Mesothelial cell of epicardium (in vitro differentiated cells): Measurements from ENCODE around the gene DRC7. TPM values are rescaled to one million over a fixed set of nuclear protein-coding genes. Genes with fewer than 3 reads are reported as not detected.

Source experiments
- DNase-seq, 2 experiments: peaks; one replicate each; pipeline ENCODE4 v3.0.0; 2021; ENCODE audit warnings: low spot score in 2 of 2; ENCODE audit not compliant: unreplicated experiment in 2 of 2
- H3K27ac Mint-ChIP-seq: 2 replicates; pipeline ENCODE4 v1.8.0; 2021; ENCODE audit warnings: mixed read lengths
- H3K27me3 Mint-ChIP-seq: 2 replicates; pipeline ENCODE4 v1.8.0; 2021; ENCODE audit warnings: low read depth, mixed read lengths
- H3K36me3 Mint-ChIP-seq: 2 replicates; pipeline ENCODE4 v1.8.0; 2021; ENCODE audit warnings: mixed read lengths
- H3K4me1 Mint-ChIP-seq: 2 replicates; pipeline ENCODE4 v1.8.0; 2021; ENCODE audit warnings: mixed read lengths
- H3K4me3 Mint-ChIP-seq: 2 replicates; pipeline ENCODE4 v1.8.0; 2021; ENCODE audit warnings: mild to moderate bottlenecking, moderate library complexity, mixed read lengths
- H3K9me3 Mint-ChIP-seq: 2 replicates; pipeline ENCODE4 v1.8.0; 2021; ENCODE audit warnings: mixed read lengths
- total RNA-seq: library from RNA; stranded (reverse); gene quantifications from 3 replicates; pipeline ENCODE4 v1.2.1, GENCODE V29; 2021
- TF ChIP-seq, protein P1 (sequence below): fragments of 200-600 bp; sonication (generic); IDR thresholded peaks from one replicate; pipeline ENCODE4 v1.5.0; 2021; ENCODE audit warnings: antibody characterized with exemption; ENCODE audit not compliant: unreplicated experiment

DRC7 gene
- total RNA-seq, 1 donor from 2014 or later = not detected

DNA sequence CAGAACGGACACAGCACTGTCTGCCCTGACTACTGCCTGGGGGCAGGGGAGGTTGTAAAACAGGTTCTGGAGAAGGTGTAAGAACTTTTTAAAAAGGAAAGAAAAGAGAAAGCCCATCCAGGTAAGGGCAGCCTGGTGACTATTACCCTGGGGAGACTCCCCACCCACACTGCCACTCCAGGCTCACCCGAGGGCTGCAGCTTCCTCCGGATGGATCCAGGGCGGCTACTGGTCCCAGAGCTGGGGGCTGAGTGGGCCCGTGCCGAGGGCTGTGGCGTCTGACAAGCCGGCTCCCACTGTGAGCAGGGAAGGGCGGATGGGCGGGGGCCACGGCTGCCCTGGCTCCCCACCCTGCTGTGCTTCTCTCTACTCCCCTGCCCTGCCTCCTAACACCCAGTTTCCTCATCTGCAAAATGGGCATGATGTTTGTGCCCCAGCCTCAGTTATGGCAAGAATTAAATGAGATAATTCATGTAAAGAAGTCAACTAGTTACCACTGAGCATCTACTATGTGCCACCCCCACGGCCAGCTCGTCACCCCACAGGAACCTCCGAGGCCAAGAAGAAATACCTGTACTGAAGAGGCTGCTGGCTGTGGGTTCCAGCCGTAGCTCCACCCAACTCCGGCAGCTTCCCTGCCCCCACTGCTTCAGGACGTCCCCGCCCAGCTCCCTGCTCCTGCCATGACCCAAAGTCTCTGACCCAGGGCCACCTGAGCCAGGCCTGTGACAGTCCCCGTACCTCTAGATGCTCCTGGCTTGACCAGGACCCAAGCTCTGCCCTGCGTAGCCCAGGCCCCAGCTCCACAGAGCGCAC, 65.1 kb downstream of the DRC7 start:
- DNase-seq = peak in 1 of 2 experiments; percentile 62
- no peak overlapping the region for H3K4me3 Mint-ChIP-seq
- H3K4me1 Mint-ChIP-seq = peaks cover 13% of the 10 kb centered on the region
- no peaks in the 10 kb centered on the region for H3K9me3 Mint-ChIP-seq
- peak overlapping the region; percentile 16 for H3K27ac Mint-ChIP-seq
- TF ChIP-seq, protein P1, sequence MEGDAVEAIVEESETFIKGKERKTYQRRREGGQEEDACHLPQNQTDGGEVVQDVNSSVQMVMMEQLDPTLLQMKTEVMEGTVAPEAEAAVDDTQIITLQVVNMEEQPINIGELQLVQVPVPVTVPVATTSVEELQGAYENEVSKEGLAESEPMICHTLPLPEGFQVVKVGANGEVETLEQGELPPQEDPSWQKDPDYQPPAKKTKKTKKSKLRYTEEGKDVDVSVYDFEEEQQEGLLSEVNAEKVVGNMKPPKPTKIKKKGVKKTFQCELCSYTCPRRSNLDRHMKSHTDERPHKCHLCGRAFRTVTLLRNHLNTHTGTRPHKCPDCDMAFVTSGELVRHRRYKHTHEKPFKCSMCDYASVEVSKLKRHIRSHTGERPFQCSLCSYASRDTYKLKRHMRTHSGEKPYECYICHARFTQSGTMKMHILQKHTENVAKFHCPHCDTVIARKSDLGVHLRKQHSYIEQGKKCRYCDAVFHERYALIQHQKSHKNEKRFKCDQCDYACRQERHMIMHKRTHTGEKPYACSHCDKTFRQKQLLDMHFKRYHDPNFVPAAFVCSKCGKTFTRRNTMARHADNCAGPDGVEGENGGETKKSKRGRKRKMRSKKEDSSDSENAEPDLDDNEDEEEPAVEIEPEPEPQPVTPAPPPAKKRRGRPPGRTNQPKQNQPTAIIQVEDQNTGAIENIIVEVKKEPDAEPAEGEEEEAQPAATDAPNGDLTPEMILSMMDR = no peak
- H3K27me3 Mint-ChIP-seq = no peaks in the 10 kb centered on the region
- H3K36me3 Mint-ChIP-seq = peaks cover 8% of the 10 kb centered on the region

DNA sequence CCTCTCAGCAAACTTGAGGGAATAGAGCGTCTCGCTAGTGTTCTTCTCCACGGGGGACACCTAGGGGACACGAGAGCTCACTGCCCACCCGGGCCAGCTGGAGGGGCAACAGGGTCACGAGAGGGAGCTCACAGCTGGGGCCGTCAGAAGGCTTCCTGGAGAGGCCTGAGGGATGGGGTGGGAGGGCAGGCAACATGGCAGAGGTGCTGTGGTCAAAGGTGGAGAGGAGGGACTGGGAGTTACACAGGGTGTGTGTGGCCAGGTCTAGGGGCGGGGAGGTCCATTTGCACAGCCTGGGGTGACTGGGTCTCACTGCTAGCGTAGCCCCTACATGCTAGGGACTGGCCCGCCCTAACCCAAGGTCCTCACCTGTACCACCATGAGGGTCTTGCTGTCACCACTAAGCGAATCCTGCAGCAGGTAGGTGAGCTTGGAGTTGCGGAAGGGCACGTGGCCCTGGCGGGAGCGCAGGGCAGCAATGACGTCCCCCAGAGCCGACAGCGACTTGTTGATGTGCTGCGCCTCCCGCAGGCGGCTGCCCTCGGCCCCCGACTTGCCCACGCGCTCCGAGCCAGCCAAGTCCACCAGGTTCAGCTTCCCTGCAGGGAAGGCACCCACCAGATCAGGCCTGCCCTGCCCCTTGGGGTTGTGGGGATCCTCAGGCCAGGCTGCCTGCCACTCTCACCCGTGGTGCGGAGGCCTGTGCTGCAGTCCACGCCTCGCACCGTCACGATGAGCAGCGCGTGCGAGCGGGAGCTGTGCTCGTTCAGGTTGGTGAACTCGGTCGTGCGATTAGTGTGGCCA, 66.0 kb downstream of the DRC7 start:
- Mint-ChIP-seq H3K36me3 (peaks cover 13% of the 10 kb centered on the region), H3K9me3 (no peaks in the 10 kb centered on the region), H3K27me3 (no peaks in the 10 kb centered on the region), H3K4me3 (no peak overlapping the region), H3K4me1 (peaks cover 13% of the 10 kb centered on the region), H3K27ac (no peak overlapping the region)
- TF ChIP-seq, protein P1 = no peak
- no peak for DNase-seq

DNA sequence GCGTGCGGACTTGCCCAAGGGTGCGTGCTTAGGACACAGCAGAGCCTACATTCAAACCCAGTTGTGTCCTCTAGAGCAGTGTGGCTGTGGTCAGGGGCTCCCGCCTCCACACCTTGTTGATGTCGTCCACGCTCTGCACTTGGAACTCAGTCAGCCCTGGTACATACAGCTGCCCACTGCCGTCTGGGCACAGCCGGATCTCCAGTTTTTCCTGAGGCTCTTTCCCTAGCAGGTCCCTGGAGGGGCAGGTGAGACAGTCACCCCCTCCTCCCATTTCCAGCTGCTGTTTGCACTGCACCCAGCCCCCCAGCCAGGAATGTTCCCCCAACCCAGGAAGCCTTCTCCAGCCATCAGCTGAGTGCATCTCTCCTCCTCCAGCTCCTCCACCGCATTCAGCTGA, 66.7 kb downstream of the DRC7 start:
- TF ChIP-seq, protein P1 = no peak
- Mint-ChIP-seq H3K4me1 (peaks cover 11% of the 10 kb centered on the region), H3K4me3 (no peak overlapping the region), H3K9me3 (no peaks in the 10 kb centered on the region), H3K36me3 (peaks cover 16% of the 10 kb centered on the region), H3K27ac (no peak overlapping the region), H3K27me3 (no peaks in the 10 kb centered on the region)
- DNase-seq = no peak

DNA sequence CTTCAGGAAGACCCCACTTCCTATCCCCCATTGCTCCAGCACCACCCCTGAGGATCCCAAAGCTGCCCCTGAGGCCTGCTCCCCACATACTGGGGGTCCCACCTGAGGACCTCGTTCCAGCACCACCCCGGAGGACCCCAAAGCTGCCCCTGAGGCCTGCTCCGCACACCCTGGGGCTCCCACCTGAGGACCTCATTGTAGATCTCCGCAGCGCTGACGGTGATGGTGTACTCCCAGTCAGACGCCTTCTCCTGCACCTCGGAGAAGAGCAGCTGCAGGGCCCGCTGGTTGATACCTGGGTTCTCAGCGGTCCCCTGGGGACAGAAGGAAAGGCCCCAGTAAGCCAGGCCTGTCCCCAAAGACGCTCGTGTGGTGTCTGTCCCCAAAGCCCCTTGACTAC, 67.4 kb downstream of the DRC7 start:
- Mint-ChIP-seq H3K4me1 (peaks cover 11% of the 10 kb centered on the region), H3K27ac (no peak overlapping the region), H3K36me3 (peaks cover 16% of the 10 kb centered on the region), H3K4me3 (no peak overlapping the region), H3K27me3 (no peaks in the 10 kb centered on the region), H3K9me3 (no peaks in the 10 kb centered on the region)
- DNase-seq = no peak
- TF ChIP-seq, protein P1 = no peak

DNA sequence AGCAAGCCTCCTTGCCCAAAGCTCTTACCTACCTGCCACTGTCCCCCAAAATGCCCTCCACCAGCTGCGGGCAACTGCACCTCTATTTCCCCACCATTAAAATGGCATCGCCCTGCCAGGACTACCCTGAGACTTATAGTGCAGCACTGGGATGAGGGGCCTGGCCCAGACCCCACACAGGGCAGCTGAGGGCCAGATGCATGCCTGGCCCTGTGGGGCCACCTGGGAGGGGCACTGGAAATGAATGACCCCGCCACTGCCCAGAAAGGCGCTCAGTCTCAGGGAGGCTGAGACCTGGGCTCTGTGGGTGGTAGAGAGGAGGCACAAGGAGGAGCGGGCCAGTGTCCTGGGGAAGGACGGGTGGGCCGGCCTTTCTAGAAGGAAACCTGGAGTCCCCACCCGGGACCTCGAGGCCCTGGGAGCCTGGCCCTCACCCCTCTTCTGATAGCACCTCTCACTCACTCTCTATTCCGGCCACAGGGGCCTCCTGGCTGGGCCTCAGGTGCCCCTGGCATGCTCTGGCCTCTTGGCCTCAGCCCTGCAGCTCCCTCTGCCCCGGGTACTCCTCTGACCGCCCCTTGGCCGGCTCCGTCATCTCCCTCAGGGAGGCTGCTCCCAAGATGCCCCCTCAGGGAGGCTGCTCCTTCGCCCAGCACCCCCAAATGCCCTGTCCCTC, 67.9 kb downstream of the DRC7 start:
- Mint-ChIP-seq H3K36me3 (peaks cover 19% of the 10 kb centered on the region), H3K27ac (no peak overlapping the region), H3K4me3 (no peak overlapping the region), H3K27me3 (no peaks in the 10 kb centered on the region), H3K4me1 (peaks cover 11% of the 10 kb centered on the region), H3K9me3 (no peaks in the 10 kb centered on the region)
- DNase-seq = no peak
- TF ChIP-seq, protein P1 = no peak
